PC-9 (cell line): ENCODE data around the gene ZNF780A. TPM values are rescaled to one million over a fixed set of nuclear protein-coding genes. Genes with fewer than 3 reads are reported as not detected.

ENCODE experiments used
- BruUV-seq: library from RNA; stranded (reverse); fragments of 400-500 nt; replicated peaks from 2 replicates; lab custom pipeline; 2021; lab: Mats Ljungman, UMichigan
- CTCF ChIA-PET: fragments of 300-600 bp; sonication (Branson Sonifier 250); formaldehyde crosslinking; loops from one replicate; lab custom pipeline; 2022; ENCODE audit warnings: antibody characterized with exemption; lab: Charles Lee
- POLR2A ChIA-PET: fragments of 300-600 bp; sonication (Branson Sonifier 250); formaldehyde crosslinking; loops from one replicate; lab custom pipeline; 2022; ENCODE audit warnings: antibody characterized with exemption; ENCODE audit not compliant: unreplicated experiment; lab: Charles Lee
- DNase-seq, 2 experiments: peaks; one replicate each; pipeline versions ENCODE4 v3.0.0 to v3.0.0-alpha.2; 2015 to 2022; ENCODE audit warnings: mixed read lengths in 1 of 2
- H2AFZ ChIP-seq: fragments of 200-600 bp; sonication (generic); 2 replicates; pipeline ENCODE4 v1.8.1; 2017; ENCODE audit warnings: antibody characterized with exemption
- H3F3A ChIP-seq: fragments of 200-600 bp; sonication (generic); 2 replicates; pipeline ENCODE4 v1.8.1; 2017; ENCODE audit warnings: antibody characterized with exemption, mild to moderate bottlenecking, low read depth; ENCODE audit not compliant: insufficient read depth
- H3K27ac ChIP-seq: fragments of 200-600 bp; sonication (generic); 2 replicates; pipeline ENCODE4 v1.6.1; 2016; ENCODE audit warnings: mixed run types
- H3K27me3 ChIP-seq: fragments of 200-600 bp; sonication (generic); 2 replicates; pipeline ENCODE4 v1.6.1; 2016; ENCODE audit warnings: low read depth, mixed run types; ENCODE audit not compliant: insufficient read depth
- H3K36me3 ChIP-seq: fragments of 200-600 bp; sonication (generic); 2 replicates; pipeline ENCODE4 v1.6.1; 2016; ENCODE audit warnings: low read depth, mixed run types
- H3K4me1 ChIP-seq: fragments of 200-600 bp; sonication (generic); replicated peaks from 2 replicates; pipeline ENCODE4 v1.6.1; 2016; ENCODE audit warnings: mixed run types; ENCODE audit not compliant: insufficient read depth
- H3K4me2 ChIP-seq: fragments of 200-600 bp; sonication (generic); 2 replicates; pipeline ENCODE4 v1.6.1; 2017; ENCODE audit warnings: mixed run types
- H3K4me3 ChIP-seq: fragments of 200-600 bp; sonication (generic); 2 replicates; pipeline ENCODE4 v1.6.1; 2016; ENCODE audit warnings: mixed run types
- H3K79me2 ChIP-seq: fragments of 200-600 bp; sonication (generic); 2 replicates; pipeline ENCODE4 v1.6.1; 2017; ENCODE audit warnings: low read depth, mixed run types
- H3K9me2 ChIP-seq: fragments of 200-600 bp; sonication (generic); 2 replicates; pipeline ENCODE4 v1.8.1; 2017; ENCODE audit warnings: mild to moderate bottlenecking; ENCODE audit not compliant: insufficient read depth
- H3K9me3 ChIP-seq: fragments of 200-600 bp; sonication (generic); 2 replicates; pipeline ENCODE4 v1.8.1; 2016; ENCODE audit warnings: low read depth; ENCODE audit not compliant: insufficient read depth
- H4K20me1 ChIP-seq: fragments of 200-600 bp; sonication (generic); 2 replicates; pipeline ENCODE4 v1.8.1; 2017; ENCODE audit not compliant: insufficient read depth
- EZH2 ChIP-seq: fragments of 200-600 bp; sonication (generic); IDR thresholded peaks from 2 replicates; pipeline ENCODE4 v1.8.0; 2017; ENCODE audit warnings: antibody characterized with exemption, low read depth
- intact Hi-C: fragments of 100-400 bp; cut with micrococcal nuclease; formaldehyde crosslinking; loops from one replicate; pipeline ENCODE4 v1.10.0; 2022; ENCODE audit not compliant: unreplicated experiment
- total RNA-seq: library from RNA; stranded (reverse); gene quantifications from 2 replicates; pipeline ENCODE4 v1.2.3, GENCODE V29; 2021
- TF ChIP-seq, protein P1 (sequence below): fragments of 200-600 bp; sonication (generic); conservative IDR thresholded peaks from 2 replicates; pipeline ENCODE4 v1.6.1; 2017; ENCODE audit warnings: mixed run types, antibody characterized with exemption, mild to moderate bottlenecking, moderate library complexity

The ZNF780A gene
- total RNA-seq, 1 experiment from 2014 or later: 15.5 TPM

DNA sequence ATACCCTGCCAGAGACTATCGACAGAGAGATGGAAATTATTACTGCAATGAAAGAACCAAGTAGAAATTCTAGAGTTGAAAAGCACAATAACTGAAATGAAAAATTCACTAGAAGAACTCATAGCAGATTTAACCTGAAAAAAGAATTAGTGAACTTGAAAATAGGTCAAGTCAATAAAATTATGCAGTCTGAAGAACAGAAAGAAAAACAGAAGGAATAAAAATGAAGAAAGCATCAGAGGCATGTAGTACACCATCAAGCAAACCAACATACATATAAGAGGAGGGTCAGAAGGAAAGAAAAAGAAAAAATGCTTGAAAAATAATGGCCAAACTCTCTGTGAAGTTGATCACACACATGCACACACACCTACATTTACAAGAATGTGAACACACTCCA lies 31.1 kb downstream of the ZNF780A start:
- H3K4me2 ChIP-seq: no peak overlapping the region
- H3K9me2 ChIP-seq: no peaks in the 10 kb centered on the region
- H3K36me3 ChIP-seq: no peaks in the 10 kb centered on the region
- peaks cover 7% of the 10 kb centered on the region; the same call in 1 of the 2 replicates for H3K79me2 ChIP-seq
- no peak overlapping the region for H3K4me3 ChIP-seq
- no peaks in the 10 kb centered on the region for H4K20me1 ChIP-seq
- DNase-seq: no peak
- no peak overlapping the region for H2AFZ ChIP-seq
- H3K27me3 ChIP-seq: no peaks in the 10 kb centered on the region
- ChIA-PET POLR2A (no interaction called here), CTCF (no interaction called here)
- BruUV-seq: no TSS peak
- peaks cover 17% of the 10 kb centered on the region for H3K9me3 ChIP-seq
- H3K27ac ChIP-seq: no peak overlapping the region
- no peaks in the 10 kb centered on the region; the same call in 1 of the 2 replicates for H3K4me1 ChIP-seq
- H3F3A ChIP-seq: 0 out of 2 replicates have a peak, but pooled peaks cover under 1% of the 10 kb centered on the region
- intact Hi-C loops: no loop called here
- TF ChIP-seq, protein P1, sequence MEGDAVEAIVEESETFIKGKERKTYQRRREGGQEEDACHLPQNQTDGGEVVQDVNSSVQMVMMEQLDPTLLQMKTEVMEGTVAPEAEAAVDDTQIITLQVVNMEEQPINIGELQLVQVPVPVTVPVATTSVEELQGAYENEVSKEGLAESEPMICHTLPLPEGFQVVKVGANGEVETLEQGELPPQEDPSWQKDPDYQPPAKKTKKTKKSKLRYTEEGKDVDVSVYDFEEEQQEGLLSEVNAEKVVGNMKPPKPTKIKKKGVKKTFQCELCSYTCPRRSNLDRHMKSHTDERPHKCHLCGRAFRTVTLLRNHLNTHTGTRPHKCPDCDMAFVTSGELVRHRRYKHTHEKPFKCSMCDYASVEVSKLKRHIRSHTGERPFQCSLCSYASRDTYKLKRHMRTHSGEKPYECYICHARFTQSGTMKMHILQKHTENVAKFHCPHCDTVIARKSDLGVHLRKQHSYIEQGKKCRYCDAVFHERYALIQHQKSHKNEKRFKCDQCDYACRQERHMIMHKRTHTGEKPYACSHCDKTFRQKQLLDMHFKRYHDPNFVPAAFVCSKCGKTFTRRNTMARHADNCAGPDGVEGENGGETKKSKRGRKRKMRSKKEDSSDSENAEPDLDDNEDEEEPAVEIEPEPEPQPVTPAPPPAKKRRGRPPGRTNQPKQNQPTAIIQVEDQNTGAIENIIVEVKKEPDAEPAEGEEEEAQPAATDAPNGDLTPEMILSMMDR: no peak
- TF ChIP-seq EZH2: no peak

DNA sequence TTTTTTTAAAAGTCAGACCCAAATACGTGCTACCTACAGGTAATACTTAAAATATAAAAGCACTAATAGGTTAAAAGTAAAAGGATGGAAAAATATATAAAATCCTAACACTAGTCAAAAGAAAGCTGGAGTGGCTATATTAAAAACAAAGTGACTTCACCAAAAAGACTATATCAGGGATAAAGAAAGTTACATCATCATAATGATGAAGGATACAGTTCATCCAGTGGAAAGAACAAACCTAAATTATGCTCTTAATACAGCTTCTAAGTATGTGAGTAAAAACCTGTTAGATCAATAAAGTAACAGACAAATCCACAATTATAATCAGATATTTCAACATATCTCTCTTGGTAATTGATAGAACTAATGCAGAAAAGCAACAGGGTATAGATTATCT lies 33.6 kb downstream of the ZNF780A start:
- no peak overlapping the region for H2AFZ ChIP-seq

DNA sequence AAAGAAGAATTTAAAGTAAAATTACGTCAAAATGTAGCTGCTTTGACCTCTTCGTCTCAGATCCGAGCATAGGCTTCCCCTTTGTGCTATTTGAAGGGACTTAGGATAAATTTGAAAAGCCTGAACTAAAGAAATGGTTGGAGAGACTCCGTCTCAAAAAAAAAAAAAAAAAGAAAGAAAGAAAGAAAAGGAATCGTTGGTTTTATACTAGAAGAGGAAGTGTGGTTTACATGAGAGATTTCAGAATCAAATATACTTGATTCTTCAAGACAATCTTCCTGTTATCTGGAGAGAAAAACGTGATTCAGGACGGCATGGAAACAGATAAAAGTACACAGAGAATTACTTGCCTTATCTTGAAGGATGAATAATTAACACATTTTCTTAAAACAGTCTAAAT lies 34.2 kb downstream of the ZNF780A start:
- no TSS peak for BruUV-seq
- Histone ChIP-seq H3K36me3 (no peaks in the 10 kb centered on the region; the same call in 1 of the 2 replicates), H4K20me1 (no peaks in the 10 kb centered on the region), H3F3A (no peaks in the 10 kb centered on the region), H3K27ac (no peak overlapping the region), H3K4me2 (peak overlapping the region; percentile 85), H2AFZ (peak overlapping the region; percentile 96), H3K79me2 (peaks cover 7% of the 10 kb centered on the region; the same call in 1 of the 2 replicates), H3K27me3 (no peaks in the 10 kb centered on the region), H3K4me1 (no peaks in the 10 kb centered on the region; the same call in 1 of the 2 replicates), H3K9me2 (no peaks in the 10 kb centered on the region), H3K4me3 (peak overlapping the region; percentile 77), H3K9me3 (peaks cover 30% of the 10 kb centered on the region)
- TF ChIP-seq EZH2: no peak
- TF ChIP-seq, protein P1: no peak
- ChIA-PET POLR2A (no interaction called here), CTCF (no interaction called here)
- intact Hi-C loops: no loop called here
- no peak for DNase-seq

More for the DNA sequence above, 33.6 kb downstream of the ZNF780A start:
- intact Hi-C loops: no loop called here
- Histone ChIP-seq H3K9me2 (no peaks in the 10 kb centered on the region), H3K4me3 (peak overlapping the region; percentile 77), H4K20me1 (no peaks in the 10 kb centered on the region), H3K27ac (no peak overlapping the region), H3K4me2 (peak overlapping the region; percentile 85; the same call in 1 of the 2 replicates), H3K27me3 (no peaks in the 10 kb centered on the region), H3K36me3 (no peaks in the 10 kb centered on the region; the same call in 1 of the 2 replicates), H3K4me1 (no peaks in the 10 kb centered on the region; the same call in 1 of the 2 replicates), H3K9me3 (peaks cover 26% of the 10 kb centered on the region), H3K79me2 (peaks cover 7% of the 10 kb centered on the region; the same call in 1 of the 2 replicates), H3F3A (no peaks in the 10 kb centered on the region)
- TF ChIP-seq, protein P1: no peak
- TF ChIP-seq EZH2: no peak
- ChIA-PET POLR2A (no interaction called here), CTCF (no interaction called here)
- BruUV-seq: no TSS peak
- DNase-seq: no peak
